WTC11 (cell line): ENCODE results near the gene NRG2. TPM values are rescaled to one million over a fixed set of nuclear protein-coding genes. Genes with fewer than 3 reads are reported as not detected.

Experiments
- ATAC-seq: fragments of 200-7000 bp; cut with Tn5 transposase; 2 replicates; pipeline ENCODE4 v1.10.0; 2021; ENCODE audit warnings: mild to moderate bottlenecking, moderate library complexity
- CTCF ChIA-PET: fragments of 300-600 bp; sonication (Branson Sonifier 250); formaldehyde crosslinking; loops from one replicate; lab custom pipeline; 2021; ENCODE audit warnings: antibody characterized with exemption; lab: Charles Lee
- POLR2A ChIA-PET: fragments of 350-600 bp; sonication (Branson Sonifier 250); formaldehyde crosslinking; loops from one replicate; lab custom pipeline; 2021; ENCODE audit warnings: antibody characterized with exemption; lab: Charles Lee
- DNase-seq: peaks from one replicate; pipeline ENCODE4 v3.0.0; 2021; ENCODE audit warnings: low spot score
- H3K27ac Mint-ChIP-seq: 2 replicates; pipeline ENCODE4 v1.8.0; 2021; ENCODE audit warnings: mixed read lengths
- H3K27me3 Mint-ChIP-seq: 2 replicates; pipeline ENCODE4 v1.8.0; 2021; ENCODE audit warnings: low read depth, mild to moderate bottlenecking, moderate library complexity, mixed read lengths
- H3K36me3 Mint-ChIP-seq: 2 replicates; pipeline ENCODE4 v1.8.0; 2021; ENCODE audit warnings: mixed read lengths
- H3K4me1 Mint-ChIP-seq: 2 replicates; pipeline ENCODE4 v1.8.0; 2022; ENCODE audit warnings: mixed read lengths
- H3K4me3 Mint-ChIP-seq: 2 replicates; pipeline ENCODE4 v1.8.0; 2021; ENCODE audit warnings: mild to moderate bottlenecking, moderate library complexity, mixed read lengths
- H3K9me3 Mint-ChIP-seq: 2 replicates; pipeline ENCODE4 v1.8.0; 2021; ENCODE audit warnings: mixed read lengths
- CBFB ChIP-seq: sonication (generic); formaldehyde crosslinking; IDR thresholded peaks from 2 replicates; pipeline ENCODE4 v1.8.1; 2022; ENCODE audit warnings: mild to moderate bottlenecking, low read depth, missing genetic modification reagents
- CREM ChIP-seq: sonication (generic); formaldehyde crosslinking; IDR thresholded peaks from 2 replicates; pipeline ENCODE4 v1.8.1; 2022; ENCODE audit warnings: mild to moderate bottlenecking, missing genetic modification reagents, moderate library complexity
- ELF4 ChIP-seq: sonication (generic); formaldehyde crosslinking; IDR thresholded peaks from 2 replicates; pipeline ENCODE4 v1.8.1; 2022; ENCODE audit warnings: low read depth, mild to moderate bottlenecking, moderate library complexity, missing genetic modification reagents
- FOXJ3 ChIP-seq: sonication (generic); formaldehyde crosslinking; IDR thresholded peaks from 2 replicates; pipeline ENCODE4 v1.9.0; 2021; ENCODE audit warnings: missing genetic modification reagents, mild to moderate bottlenecking, borderline replicate concordance
- NFE2L1 ChIP-seq: sonication (generic); formaldehyde crosslinking; IDR thresholded peaks from 2 replicates; pipeline ENCODE4 v1.8.1; 2023; ENCODE audit warnings: missing genetic modification reagents
- OVOL2 ChIP-seq: fragments of 250-450 bp; sonication (Bioruptor Pico); IDR thresholded peaks from 2 replicates; pipeline ENCODE4 v1.9.0; 2021; ENCODE audit warnings: mild to moderate bottlenecking, borderline replicate concordance
- RELA ChIP-seq: sonication (generic); formaldehyde crosslinking; IDR thresholded peaks from 2 replicates; pipeline ENCODE4 v1.8.1; 2022; ENCODE audit warnings: missing genetic modification reagents, mild to moderate bottlenecking, borderline replicate concordance
- ZBTB21 ChIP-seq: sonication (generic); formaldehyde crosslinking; IDR thresholded peaks from 2 replicates; pipeline ENCODE4 v1.8.1; 2023; ENCODE audit warnings: mild to moderate bottlenecking, missing genetic modification reagents, borderline replicate concordance
- ZNF121 ChIP-seq: sonication (generic); formaldehyde crosslinking; IDR thresholded peaks from 2 replicates; pipeline ENCODE4 v1.8.0; 2023; ENCODE audit warnings: missing genetic modification reagents
- ZNF396 ChIP-seq: fragments of 250-450 bp; sonication (Bioruptor Pico); IDR thresholded peaks from 2 replicates; pipeline ENCODE4 v1.8.0; 2021; ENCODE audit warnings: mild to moderate bottlenecking, moderate library complexity, borderline replicate concordance
- total RNA-seq: library from RNA; stranded (reverse); gene quantifications from 3 replicates; pipeline ENCODE4 v1.2.3, GENCODE V29; 2021
- TF ChIP-seq, protein P1 (sequence below): fragments of 250-450 bp; sonication (Bioruptor Pico); IDR thresholded peaks from 2 replicates; pipeline ENCODE4 v1.9.0; 2021; ENCODE audit warnings: mild to moderate bottlenecking
- TF ChIP-seq, protein P2 (sequence below): fragments of 250-450 bp; sonication (Bioruptor Pico); conservative IDR thresholded peaks from 2 replicates; pipeline ENCODE4 v1.9.0; 2021; ENCODE audit warnings: mild to moderate bottlenecking
- TF ChIP-seq, protein P3 (sequence below): sonication (generic); formaldehyde crosslinking; IDR thresholded peaks from 2 replicates; pipeline ENCODE4 v1.8.0; 2023; ENCODE audit warnings: missing genetic modification reagents, mild to moderate bottlenecking, borderline replicate concordance
- TF ChIP-seq, protein P4 (sequence below): sonication (generic); formaldehyde crosslinking; IDR thresholded peaks from 2 replicates; pipeline ENCODE4 v1.8.0; 2022; ENCODE audit warnings: mild to moderate bottlenecking, missing genetic modification reagents
- TF ChIP-seq, protein P5 (sequence below): fragments of 250-450 bp; sonication (Bioruptor Pico); IDR thresholded peaks from 2 replicates; pipeline ENCODE4 v1.9.0; 2021; ENCODE audit warnings: mild to moderate bottlenecking, borderline replicate concordance
- TF ChIP-seq, protein P6 (sequence below): sonication (generic); formaldehyde crosslinking; IDR thresholded peaks from 2 replicates; pipeline ENCODE4 v1.8.1; 2023; ENCODE audit warnings: mild to moderate bottlenecking, moderate library complexity, missing genetic modification reagents
- TF ChIP-seq, protein P7 (sequence below): sonication (generic); formaldehyde crosslinking; IDR thresholded peaks from 2 replicates; pipeline ENCODE4 v1.8.1; 2022; ENCODE audit warnings: mild to moderate bottlenecking, missing genetic modification reagents, moderate library complexity, borderline replicate concordance

NRG2 gene
- total RNA-seq, 1 experiment from 2014 or later = 0.44 TPM

DNA sequence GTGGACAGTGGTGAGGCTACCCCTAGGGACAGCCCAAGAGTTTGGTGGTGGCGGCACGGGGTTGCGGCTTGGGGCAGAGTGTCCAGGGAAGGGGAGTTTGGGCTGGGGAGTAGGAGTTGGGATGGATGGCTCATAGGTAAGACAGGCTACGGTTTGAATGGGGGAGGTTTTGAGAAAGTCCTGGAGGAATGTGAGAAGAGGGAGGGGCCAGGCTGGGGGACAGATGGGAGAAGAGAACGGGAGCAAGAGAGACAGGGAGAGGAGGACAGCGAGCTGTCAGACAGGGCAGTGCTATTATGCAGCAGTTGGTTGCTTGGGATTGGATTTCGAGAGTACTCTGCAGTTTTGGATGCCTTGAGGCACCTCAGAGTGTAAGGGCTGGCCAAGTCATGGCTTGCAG lies 223.0 kb downstream of the NRG2 start:
- ChIA-PET CTCF (no interaction called here), POLR2A (no interaction called here)
- Mint-ChIP-seq H3K27me3 (no peaks in the 10 kb centered on the region; the same call in 1 of the 2 replicates), H3K9me3 (peaks cover 7% of the 10 kb centered on the region), H3K36me3 (no peaks in the 10 kb centered on the region), H3K4me1 (peaks cover 6% of the 10 kb centered on the region; the same call in 1 of the 2 replicates), H3K27ac (no peak overlapping the region), H3K4me3 (no peak overlapping the region)
- TF ChIP-seq NFE2L1 (no peak), CBFB (CRISPR knock-in tag) (no peak), ELF4 (no peak), FOXJ3 (CRISPR knock-in tag) (no peak), ZNF121 (CRISPR knock-in tag) (no peak), RELA (CRISPR knock-in tag) (no peak), ZNF396 (no peak), ZBTB21 (no peak), OVOL2 (CRISPR knock-in tag) (no peak), CREM (no peak)
- TF ChIP-seq, protein P1, sequence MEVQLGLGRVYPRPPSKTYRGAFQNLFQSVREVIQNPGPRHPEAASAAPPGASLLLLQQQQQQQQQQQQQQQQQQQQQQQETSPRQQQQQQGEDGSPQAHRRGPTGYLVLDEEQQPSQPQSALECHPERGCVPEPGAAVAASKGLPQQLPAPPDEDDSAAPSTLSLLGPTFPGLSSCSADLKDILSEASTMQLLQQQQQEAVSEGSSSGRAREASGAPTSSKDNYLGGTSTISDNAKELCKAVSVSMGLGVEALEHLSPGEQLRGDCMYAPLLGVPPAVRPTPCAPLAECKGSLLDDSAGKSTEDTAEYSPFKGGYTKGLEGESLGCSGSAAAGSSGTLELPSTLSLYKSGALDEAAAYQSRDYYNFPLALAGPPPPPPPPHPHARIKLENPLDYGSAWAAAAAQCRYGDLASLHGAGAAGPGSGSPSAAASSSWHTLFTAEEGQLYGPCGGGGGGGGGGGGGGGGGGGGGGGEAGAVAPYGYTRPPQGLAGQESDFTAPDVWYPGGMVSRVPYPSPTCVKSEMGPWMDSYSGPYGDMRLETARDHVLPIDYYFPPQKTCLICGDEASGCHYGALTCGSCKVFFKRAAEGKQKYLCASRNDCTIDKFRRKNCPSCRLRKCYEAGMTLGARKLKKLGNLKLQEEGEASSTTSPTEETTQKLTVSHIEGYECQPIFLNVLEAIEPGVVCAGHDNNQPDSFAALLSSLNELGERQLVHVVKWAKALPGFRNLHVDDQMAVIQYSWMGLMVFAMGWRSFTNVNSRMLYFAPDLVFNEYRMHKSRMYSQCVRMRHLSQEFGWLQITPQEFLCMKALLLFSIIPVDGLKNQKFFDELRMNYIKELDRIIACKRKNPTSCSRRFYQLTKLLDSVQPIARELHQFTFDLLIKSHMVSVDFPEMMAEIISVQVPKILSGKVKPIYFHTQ (CRISPR knock-in tag) = no peak
- TF ChIP-seq, protein P2, sequence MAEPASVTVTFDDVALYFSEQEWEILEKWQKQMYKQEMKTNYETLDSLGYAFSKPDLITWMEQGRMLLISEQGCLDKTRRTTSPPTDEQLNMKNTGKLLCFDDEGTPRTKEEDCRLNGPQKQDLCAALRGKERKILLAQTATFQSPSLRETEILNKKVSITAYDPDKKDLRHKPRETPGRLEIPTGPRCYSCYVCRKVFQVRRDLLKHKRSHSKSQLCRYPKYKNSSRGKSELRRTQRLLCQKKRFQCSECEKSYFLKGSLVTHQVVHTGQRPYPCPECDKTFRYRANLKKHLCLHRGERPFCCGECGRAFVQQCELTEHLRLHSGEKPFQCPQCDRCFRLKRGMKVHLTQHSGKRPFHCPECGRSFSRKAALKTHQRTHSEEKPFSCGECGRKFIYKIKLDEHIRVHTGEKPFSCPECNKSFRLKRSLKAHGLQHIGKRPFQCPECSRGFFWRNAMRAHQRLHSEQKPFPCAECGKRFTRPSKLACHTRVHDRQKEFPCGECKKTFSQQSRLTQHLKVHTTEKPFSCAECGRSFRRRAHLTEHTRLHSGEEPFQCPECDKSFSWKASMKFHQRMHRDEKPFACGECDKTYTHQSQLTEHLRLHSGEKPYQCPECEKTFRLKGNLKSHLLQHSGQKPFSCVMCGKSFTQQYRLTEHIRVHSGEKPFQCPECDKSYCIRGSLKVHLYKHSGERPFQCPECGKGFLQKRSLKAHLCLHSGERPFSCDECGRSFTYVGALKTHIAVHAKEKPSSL (CRISPR knock-in tag) = no peak
- TF ChIP-seq, protein P3, sequence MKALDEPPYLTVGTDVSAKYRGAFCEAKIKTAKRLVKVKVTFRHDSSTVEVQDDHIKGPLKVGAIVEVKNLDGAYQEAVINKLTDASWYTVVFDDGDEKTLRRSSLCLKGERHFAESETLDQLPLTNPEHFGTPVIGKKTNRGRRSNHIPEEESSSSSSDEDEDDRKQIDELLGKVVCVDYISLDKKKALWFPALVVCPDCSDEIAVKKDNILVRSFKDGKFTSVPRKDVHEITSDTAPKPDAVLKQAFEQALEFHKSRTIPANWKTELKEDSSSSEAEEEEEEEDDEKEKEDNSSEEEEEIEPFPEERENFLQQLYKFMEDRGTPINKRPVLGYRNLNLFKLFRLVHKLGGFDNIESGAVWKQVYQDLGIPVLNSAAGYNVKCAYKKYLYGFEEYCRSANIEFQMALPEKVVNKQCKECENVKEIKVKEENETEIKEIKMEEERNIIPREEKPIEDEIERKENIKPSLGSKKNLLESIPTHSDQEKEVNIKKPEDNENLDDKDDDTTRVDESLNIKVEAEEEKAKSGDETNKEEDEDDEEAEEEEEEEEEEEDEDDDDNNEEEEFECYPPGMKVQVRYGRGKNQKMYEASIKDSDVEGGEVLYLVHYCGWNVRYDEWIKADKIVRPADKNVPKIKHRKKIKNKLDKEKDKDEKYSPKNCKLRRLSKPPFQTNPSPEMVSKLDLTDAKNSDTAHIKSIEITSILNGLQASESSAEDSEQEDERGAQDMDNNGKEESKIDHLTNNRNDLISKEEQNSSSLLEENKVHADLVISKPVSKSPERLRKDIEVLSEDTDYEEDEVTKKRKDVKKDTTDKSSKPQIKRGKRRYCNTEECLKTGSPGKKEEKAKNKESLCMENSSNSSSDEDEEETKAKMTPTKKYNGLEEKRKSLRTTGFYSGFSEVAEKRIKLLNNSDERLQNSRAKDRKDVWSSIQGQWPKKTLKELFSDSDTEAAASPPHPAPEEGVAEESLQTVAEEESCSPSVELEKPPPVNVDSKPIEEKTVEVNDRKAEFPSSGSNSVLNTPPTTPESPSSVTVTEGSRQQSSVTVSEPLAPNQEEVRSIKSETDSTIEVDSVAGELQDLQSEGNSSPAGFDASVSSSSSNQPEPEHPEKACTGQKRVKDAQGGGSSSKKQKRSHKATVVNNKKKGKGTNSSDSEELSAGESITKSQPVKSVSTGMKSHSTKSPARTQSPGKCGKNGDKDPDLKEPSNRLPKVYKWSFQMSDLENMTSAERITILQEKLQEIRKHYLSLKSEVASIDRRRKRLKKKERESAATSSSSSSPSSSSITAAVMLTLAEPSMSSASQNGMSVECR = no peak
- TF ChIP-seq, protein P4, sequence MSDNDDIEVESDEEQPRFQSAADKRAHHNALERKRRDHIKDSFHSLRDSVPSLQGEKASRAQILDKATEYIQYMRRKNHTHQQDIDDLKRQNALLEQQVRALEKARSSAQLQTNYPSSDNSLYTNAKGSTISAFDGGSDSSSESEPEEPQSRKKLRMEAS (CRISPR knock-in tag) = no peak
- TF ChIP-seq, protein P5, sequence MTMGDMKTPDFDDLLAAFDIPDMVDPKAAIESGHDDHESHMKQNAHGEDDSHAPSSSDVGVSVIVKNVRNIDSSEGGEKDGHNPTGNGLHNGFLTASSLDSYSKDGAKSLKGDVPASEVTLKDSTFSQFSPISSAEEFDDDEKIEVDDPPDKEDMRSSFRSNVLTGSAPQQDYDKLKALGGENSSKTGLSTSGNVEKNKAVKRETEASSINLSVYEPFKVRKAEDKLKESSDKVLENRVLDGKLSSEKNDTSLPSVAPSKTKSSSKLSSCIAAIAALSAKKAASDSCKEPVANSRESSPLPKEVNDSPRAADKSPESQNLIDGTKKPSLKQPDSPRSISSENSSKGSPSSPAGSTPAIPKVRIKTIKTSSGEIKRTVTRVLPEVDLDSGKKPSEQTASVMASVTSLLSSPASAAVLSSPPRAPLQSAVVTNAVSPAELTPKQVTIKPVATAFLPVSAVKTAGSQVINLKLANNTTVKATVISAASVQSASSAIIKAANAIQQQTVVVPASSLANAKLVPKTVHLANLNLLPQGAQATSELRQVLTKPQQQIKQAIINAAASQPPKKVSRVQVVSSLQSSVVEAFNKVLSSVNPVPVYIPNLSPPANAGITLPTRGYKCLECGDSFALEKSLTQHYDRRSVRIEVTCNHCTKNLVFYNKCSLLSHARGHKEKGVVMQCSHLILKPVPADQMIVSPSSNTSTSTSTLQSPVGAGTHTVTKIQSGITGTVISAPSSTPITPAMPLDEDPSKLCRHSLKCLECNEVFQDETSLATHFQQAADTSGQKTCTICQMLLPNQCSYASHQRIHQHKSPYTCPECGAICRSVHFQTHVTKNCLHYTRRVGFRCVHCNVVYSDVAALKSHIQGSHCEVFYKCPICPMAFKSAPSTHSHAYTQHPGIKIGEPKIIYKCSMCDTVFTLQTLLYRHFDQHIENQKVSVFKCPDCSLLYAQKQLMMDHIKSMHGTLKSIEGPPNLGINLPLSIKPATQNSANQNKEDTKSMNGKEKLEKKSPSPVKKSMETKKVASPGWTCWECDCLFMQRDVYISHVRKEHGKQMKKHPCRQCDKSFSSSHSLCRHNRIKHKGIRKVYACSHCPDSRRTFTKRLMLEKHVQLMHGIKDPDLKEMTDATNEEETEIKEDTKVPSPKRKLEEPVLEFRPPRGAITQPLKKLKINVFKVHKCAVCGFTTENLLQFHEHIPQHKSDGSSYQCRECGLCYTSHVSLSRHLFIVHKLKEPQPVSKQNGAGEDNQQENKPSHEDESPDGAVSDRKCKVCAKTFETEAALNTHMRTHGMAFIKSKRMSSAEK (CRISPR knock-in tag) = no peak
- TF ChIP-seq, protein P6, sequence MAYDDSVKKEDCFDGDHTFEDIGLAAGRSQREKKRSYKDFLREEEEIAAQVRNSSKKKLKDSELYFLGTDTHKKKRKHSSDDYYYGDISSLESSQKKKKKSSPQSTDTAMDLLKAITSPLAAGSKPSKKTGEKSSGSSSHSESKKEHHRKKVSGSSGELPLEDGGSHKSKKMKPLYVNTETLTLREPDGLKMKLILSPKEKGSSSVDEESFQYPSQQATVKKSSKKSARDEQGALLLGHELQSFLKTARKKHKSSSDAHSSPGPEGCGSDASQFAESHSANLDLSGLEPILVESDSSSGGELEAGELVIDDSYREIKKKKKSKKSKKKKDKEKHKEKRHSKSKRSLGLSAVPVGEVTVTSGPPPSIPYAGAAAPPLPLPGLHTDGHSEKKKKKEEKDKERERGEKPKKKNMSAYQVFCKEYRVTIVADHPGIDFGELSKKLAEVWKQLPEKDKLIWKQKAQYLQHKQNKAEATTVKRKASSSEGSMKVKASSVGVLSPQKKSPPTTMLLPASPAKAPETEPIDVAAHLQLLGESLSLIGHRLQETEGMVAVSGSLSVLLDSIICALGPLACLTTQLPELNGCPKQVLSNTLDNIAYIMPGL (CRISPR knock-in tag) = no peak
- TF ChIP-seq, protein P7, sequence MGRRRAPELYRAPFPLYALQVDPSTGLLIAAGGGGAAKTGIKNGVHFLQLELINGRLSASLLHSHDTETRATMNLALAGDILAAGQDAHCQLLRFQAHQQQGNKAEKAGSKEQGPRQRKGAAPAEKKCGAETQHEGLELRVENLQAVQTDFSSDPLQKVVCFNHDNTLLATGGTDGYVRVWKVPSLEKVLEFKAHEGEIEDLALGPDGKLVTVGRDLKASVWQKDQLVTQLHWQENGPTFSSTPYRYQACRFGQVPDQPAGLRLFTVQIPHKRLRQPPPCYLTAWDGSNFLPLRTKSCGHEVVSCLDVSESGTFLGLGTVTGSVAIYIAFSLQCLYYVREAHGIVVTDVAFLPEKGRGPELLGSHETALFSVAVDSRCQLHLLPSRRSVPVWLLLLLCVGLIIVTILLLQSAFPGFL (CRISPR knock-in tag) = no peak
- DNase-seq (peak; percentile 10), ATAC-seq (no peak; the same call in 1 of the 2 replicates)
